Lower lobe of right lung (tissue), 2 donors: Measurements from ENCODE around the gene CNTF. TPM values are rescaled to one million over a fixed set of nuclear protein-coding genes. Genes with fewer than 3 reads are reported as not detected.

Experiments
- ATAC-seq, 2 donors: fragments of 200-7000 bp; cut with Tn5 transposase; one replicate each; pipeline ENCODE4 v1.9.1; 2020 to 2022; ENCODE audit warnings: mild to moderate bottlenecking in 2 of 2, moderate library complexity in 2 of 2
- DNase-seq: peaks from one replicate; pipeline ENCODE4 v3.0.0-alpha.2; 2020
- H3K27ac ChIP-seq: fragments of 200-600 bp; one replicate; pipeline ENCODE4 v1.8.0; 2022
- H3K27me3 ChIP-seq: fragments of 200-600 bp; one replicate; pipeline ENCODE4 v1.8.0; 2022; ENCODE audit warnings: low read depth
- H3K36me3 ChIP-seq: fragments of 200-600 bp; one replicate; pipeline ENCODE4 v1.8.0; 2022; ENCODE audit warnings: mild to moderate bottlenecking
- H3K4me1 ChIP-seq: fragments of 200-600 bp; one replicate; pipeline ENCODE4 v1.8.0; 2022
- H3K4me3 ChIP-seq: fragments of 200-600 bp; one replicate; pipeline ENCODE4 v1.8.0; 2022; ENCODE audit warnings: mild to moderate bottlenecking
- H3K9me3 ChIP-seq: fragments of 200-600 bp; one replicate; pipeline ENCODE4 v1.8.0; 2022
- intact Hi-C: fragments of 100-400 bp; cut with DNase I; formaldehyde crosslinking; loops from one replicate; pipeline ENCODE4 v1.11.0; 2022
- total RNA-seq: library from RNA; stranded (reverse); fragmentation: NEBNext Ultra II Directional; extraction: Animal tissue kit (Norgen Biotek cat#: 25700); gene quantifications from one replicate; pipeline ENCODE4 v1.2.1, GENCODE V29; 2021
- TF ChIP-seq, protein P1 (sequence below): fragments of 200-600 bp; IDR thresholded peaks from one replicate; pipeline ENCODE4 v1.8.0; 2022; ENCODE audit warnings: antibody characterized with exemption, mild to moderate bottlenecking
- donor health status: DM: no; HTN: yes; CAD: no; lungs with severe emphysema.

Gene CNTF
- total RNA-seq, 1 donor from 2014 or later = 1.9 TPM

DNA sequence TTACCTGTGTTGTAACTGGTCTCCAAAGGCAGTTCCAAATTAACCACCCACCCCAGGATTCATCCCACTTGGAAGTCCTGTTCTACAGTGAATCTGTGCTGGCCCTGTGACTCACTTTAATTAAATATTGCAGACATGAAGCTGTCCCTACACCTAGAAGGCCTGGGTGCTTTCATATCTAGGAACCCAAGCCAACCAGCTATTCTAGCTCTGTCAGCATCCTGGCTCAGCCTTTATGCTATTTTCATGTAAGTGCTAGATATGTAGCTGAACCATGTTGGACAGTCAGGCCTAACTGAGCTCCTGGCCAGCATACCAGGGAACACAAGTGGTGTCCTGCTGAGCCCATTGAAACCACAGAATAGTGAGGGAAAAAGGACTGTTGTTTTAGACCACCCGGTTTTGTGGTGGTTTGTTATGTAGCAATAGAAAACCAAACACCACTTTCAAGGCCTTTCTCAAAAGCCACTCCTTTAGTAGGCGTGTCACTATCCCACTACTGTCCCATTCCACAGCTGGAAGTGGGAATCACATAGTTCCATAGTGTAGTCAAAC is 30.3 kb downstream of the CNTF start:
- Histone ChIP-seq H3K27ac (no peak overlapping the region), H3K36me3 (no peaks in the 10 kb centered on the region), H3K27me3 (no peaks in the 10 kb centered on the region), H3K4me3 (no peak overlapping the region), H3K4me1 (no peaks in the 10 kb centered on the region), H3K9me3 (no peaks in the 10 kb centered on the region)
- TF ChIP-seq, protein P1, sequence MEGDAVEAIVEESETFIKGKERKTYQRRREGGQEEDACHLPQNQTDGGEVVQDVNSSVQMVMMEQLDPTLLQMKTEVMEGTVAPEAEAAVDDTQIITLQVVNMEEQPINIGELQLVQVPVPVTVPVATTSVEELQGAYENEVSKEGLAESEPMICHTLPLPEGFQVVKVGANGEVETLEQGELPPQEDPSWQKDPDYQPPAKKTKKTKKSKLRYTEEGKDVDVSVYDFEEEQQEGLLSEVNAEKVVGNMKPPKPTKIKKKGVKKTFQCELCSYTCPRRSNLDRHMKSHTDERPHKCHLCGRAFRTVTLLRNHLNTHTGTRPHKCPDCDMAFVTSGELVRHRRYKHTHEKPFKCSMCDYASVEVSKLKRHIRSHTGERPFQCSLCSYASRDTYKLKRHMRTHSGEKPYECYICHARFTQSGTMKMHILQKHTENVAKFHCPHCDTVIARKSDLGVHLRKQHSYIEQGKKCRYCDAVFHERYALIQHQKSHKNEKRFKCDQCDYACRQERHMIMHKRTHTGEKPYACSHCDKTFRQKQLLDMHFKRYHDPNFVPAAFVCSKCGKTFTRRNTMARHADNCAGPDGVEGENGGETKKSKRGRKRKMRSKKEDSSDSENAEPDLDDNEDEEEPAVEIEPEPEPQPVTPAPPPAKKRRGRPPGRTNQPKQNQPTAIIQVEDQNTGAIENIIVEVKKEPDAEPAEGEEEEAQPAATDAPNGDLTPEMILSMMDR = no peak
- DNase-seq (no peak), ATAC-seq (no peak)
- intact Hi-C loops = no loop called here

DNA sequence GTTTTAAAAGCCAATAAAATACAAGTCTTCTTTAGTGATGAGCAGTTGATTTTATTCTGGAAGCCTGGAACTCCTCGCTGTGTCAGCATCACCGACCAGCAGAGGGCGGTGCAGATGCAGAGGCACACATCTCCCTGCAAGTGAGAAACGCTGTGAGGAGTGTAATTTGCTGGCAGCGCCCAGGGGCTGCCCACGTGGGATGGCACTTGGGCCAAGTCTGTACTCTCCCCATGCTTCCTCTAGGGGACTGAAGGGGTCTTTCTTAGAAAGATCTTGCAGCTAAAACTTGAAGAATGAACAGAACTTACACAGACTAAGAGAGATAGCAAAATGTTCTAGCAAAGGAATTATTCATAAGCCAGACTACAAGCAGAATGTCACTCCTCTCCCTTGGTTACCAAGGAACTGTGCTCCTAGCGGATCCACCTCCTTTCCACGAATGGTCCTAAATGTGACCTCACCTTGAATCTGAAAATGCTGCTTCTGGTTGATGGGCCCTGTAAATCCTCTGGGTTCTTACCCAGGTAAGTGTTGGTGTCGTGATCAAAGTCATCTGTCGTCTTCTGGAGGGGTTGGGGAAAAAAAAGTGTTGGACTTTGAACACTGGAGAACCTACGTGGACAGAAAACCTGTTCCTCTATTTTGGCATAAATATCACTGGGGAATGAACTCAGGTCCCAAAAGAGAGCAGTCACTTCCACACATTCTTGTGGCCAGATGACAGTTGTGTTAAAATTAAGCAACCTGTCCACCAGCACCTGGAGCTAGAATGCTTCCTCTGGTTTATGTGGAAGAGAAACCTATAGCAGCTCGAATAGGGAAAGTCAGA is 31.8 kb downstream of the CNTF start:
- peak; percentile 83 for DNase-seq

DNA sequence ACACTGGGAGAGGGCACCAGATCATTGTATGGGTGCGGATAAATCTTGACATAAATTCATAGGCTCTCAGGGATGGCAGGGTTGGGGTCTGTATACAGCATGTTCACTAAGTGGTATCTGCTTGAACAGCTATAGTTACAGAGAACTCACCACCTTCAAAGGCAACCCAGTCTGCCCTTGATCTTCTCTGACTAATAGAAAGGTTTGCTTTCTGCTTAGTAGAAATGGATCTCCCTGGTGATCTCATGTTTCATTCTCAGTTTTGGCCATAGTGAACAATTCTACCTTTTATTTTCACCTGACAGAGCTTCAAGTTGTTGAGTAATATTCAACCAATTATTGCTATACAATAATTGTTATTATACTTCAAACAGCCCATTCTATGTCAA is 32.4 kb downstream of the CNTF start:
- no peak for ATAC-seq
- no peak overlapping the region for H3K27ac ChIP-seq
- DNase-seq = no peak
- TF ChIP-seq, protein P1 = no peak
- no peaks in the 10 kb centered on the region for H3K9me3 ChIP-seq
- H3K4me1 ChIP-seq = no peaks in the 10 kb centered on the region
- intact Hi-C loops = no loop called here
- H3K4me3 ChIP-seq = no peak overlapping the region
- no peaks in the 10 kb centered on the region for H3K36me3 ChIP-seq
- H3K27me3 ChIP-seq = no peaks in the 10 kb centered on the region

More for the DNA sequence above, 31.8 kb downstream of the CNTF start:
- intact Hi-C loops = no loop called here
- Histone ChIP-seq H3K9me3 (no peaks in the 10 kb centered on the region), H3K27ac (no peak overlapping the region), H3K4me3 (no peak overlapping the region), H3K4me1 (no peaks in the 10 kb centered on the region), H3K27me3 (no peaks in the 10 kb centered on the region), H3K36me3 (no peaks in the 10 kb centered on the region)
- peak; percentile 89 to 92 for ATAC-seq
- TF ChIP-seq, protein P1 = peak; percentile 95

DNA sequence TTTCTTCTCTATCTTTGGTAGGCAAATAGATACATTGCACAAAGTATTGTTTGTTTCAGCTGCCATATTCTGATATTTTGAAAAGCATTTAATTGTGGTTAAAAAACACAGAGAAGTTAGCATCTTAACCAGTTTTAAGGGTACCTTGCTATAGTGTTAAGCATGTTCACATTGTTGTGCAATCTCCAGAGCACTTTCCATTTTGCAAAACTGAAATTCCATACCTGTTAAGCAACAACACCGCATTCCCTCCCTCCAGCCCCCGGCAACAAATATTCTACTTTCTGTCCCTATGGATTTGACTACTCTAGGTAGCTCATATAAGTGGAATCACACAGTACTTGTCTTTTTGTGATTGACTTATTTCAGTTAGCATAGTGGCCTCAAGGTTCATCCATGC is 33.9 kb downstream of the CNTF start:
- Histone ChIP-seq H3K27me3 (no peaks in the 10 kb centered on the region), H3K36me3 (no peaks in the 10 kb centered on the region), H3K27ac (no peak overlapping the region), H3K4me3 (no peak overlapping the region), H3K4me1 (no peaks in the 10 kb centered on the region), H3K9me3 (no peaks in the 10 kb centered on the region)
- TF ChIP-seq, protein P1 = no peak
- intact Hi-C loops = no loop called here
- ATAC-seq = no peak
- no peak for DNase-seq

DNA sequence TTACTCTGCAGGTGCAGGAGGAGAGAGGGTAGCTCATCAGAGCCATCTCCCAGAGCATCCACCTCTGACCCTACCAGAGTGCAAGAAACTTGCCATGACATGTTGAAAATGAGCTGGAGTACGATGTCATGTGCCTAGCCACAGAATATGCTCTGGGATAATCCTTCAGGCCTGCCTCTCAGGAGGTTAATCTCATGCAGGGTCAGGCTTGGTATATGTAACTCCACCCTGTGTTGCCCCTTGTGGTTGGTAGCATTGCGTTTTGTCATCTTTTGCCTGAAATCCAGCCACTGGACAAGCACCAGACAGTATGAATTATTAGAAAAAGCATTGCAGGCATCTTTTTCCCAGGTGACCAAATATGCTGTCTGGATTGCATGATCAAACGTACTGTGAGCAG is 36.2 kb downstream of the CNTF start:
- no peak overlapping the region for H3K27ac ChIP-seq
- no peak for DNase-seq
- TF ChIP-seq, protein P1 = no peak
- intact Hi-C loops = no loop called here
- H3K4me1 ChIP-seq = no peaks in the 10 kb centered on the region
- no peak overlapping the region for H3K4me3 ChIP-seq
- no peaks in the 10 kb centered on the region for H3K36me3 ChIP-seq
- ATAC-seq = no peak
- no peaks in the 10 kb centered on the region for H3K9me3 ChIP-seq
- H3K27me3 ChIP-seq = peaks cover 1% of the 10 kb centered on the region
